Measurements from ENCODE around the gene ASB11.
"Not testable (repeated sequence)": the region's sequence is repeated elsewhere in the genome, so short reads cannot be mapped to it uniquely, and the experiment has no call there.

ASB11 gene

GRCh38 chrX:15315509-15315908 lies at the start of gene ASB11:
Gene ASB11 (minus strand): TSS chrX:15315640. CDS start chrX:15315605, 35 bp downstream.
- DNase-seq, result no peak

- DNase-seq, result no peak
Observed at GRCh38 chrX:15359701-15360100, 44.3 kb upstream of the ASB11 start.

- DNase-seq, result no peak
Observed at GRCh38 chrX:15358533-15358932, 43.1 kb upstream of the ASB11 start.

DNA sequence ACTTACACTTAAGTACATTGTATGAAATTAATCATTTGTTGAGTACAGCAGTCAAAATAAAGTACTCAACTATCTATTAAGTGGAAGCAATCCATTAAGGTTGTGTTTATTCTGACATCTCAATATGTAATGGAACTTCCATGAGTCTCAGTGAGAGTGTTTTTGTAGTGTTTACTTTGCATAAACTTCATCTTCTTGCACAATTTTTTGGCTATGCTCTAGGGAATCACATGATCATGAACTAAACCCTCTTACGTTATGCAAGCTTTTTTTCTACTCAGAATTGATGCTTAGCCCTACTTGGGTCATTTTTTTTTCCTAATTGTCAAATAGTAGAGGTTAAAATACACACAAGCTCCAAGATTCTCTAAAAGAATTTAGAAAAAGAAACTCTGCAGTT lies 41.0 kb upstream of the ASB11 start:
- DNase-seq, result no peak

- no peak for DNase-seq
Observed at GRCh38 chrX:15350329-15350996, 35.0 kb upstream of the ASB11 start.

DNA sequence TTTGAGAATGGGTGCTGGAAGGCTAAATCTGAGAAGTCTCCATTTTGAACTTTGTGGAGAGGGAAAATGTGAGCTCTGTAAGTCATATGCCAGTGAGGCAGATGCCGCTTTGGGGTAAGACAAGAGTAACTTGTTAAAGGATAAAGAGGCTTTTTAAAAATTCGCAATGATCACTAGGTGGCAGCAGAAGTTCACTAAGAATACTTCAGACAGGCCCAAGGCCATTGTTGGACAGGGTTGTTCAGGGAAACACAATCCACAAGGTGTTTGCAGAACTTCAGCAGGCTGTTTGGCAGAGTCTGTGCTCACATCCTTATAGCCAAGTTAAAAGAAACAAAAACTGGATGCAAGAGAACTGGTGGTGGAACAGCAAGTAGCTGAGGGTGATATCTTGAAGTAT lies 33.6 kb upstream of the ASB11 start:
- DNase-seq, result no peak

- no peak for DNase-seq
Observed at GRCh38 chrX:15345976-15346375, 30.5 kb upstream of the ASB11 start.

- no peak for DNase-seq
Observed at GRCh38 chrX:15344106-15344505, 28.7 kb upstream of the ASB11 start.

DNA sequence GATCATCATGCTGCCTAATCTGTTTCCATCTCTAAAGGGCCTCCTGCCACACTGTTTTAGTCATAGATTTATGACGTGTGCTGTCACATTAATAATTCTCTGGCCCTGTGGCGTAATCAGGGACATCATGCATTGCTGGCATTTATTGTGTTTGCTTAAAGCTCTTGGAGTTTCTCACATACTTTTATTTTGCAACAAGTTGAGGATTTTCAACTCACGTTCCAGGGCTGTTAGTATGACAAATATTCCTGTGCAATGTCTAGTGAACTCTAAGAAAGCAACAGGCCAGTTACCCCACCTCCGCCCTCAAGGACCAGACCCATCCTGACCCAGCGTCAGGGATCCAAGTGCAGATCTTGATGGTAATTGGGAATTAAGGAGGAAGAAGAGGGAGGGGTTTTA lies 27.6 kb upstream of the ASB11 start:
- DNase-seq, result no peak

GRCh38 chrX:15340867-15341266 lies 25.4 kb upstream of the ASB11 start:
- DNase-seq, result no peak

GRCh38 chrX:15336023-15336413 lies 20.6 kb upstream of the ASB11 start:
- peak; percentile 41 for DNase-seq

DNA sequence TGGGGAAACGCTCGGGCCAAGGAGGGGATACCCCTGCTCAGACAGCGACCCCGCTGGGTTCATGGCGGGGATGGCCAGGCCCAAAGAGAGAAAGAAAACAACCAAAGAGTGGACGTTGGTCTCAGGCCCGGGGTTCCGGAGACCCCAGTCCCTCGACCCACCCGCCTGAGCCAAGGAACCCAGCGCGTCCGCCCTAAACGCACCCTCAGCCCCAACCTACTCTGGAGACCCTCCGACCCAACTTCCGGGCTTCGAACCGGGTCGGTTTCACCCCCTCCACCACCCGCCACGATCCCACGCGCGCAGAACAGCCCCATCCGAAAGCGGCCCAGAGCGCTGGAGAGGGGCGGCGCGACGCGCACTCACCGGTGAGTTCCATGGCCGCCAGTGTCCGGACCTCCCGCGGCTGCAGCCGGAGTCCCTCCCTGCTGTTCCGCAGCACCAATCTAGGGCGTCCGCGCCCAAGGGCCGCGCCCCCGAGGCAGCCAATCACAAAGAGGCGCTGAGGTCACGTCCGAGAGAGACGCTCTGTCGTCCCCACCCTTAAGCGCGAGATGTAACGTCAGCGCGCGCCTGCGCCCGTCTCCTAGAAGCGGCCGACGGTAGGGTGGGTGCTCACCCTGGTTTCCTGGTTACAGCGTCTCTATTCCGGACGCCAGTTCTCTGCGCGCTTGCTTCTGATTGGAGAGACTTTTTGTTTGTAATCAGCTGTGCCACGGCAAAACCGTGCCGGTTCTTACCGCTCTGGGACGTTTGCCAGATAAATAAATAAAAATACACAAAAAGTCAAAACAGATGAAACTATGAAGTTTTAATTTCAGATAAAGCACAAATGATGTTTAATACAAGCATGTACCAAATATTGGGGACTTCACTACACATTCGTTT lies 19.9 kb upstream of the ASB11 start, which contains the start of gene PIGA:
TSS of gene PIGA (minus strand) at position 389 of the 888 bp plus-strand sequence. CDS start 3,593 bp downstream, outside the sequence.
- peak; percentile 88 for DNase-seq

DNA sequence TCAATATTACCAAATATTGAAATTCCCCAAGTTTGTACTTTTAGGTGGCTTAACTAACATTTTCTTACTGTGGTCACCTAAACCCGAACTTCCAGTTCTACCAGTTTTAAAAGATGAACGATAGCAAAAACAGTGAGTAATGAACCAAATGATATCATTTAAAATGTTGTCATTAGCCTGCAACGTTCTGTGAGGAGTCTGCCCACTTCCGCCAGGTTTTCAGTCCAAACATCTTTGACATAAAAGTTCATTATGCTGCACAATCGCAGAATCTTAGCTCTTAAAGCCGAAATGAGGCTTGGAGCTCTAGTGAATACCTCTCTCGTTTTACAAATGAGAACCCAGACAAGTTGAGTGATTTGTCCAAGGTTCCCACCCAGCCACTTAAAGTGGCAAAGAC lies 19.1 kb upstream of the ASB11 start:
- DNase-seq, result peak; percentile 22

DNA sequence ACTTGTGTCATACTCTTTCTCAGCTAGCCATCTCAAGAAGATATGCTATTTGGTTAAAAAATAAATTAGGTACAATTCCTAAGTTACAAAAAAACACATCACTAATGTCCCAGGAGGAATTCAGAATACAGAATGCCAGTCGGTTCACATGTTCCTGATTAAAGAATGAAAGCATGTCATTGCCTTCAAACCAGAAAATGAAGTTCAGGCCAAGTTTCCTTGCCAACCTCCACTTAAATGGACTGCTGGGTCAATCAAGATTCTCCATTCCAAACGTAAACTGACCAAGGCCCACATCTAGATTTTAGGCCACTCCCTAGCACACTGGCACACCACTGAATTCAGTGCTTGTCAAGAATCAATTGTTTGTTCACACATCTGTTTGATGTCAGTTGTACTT lies 13.4 kb upstream of the ASB11 start:
- no peak for DNase-seq

DNA sequence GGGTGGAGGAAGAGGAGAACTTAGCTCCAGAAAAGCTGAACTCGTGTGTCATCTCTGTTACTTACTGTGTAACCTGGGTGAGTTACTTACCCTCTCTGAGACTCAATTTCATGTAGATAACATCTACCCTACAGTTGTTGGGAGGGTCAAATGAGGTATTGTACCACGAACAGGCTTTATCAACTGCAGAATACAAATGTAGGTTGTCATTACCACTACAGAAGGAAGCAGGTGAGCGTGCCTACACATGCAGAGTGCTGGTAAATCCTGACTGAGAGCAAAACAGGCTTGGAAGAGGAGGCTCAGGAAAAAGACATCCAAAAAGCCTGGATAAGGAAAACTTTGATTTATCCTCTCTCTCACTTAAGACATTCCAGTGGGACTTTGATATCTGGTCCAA lies 12.7 kb upstream of the ASB11 start:
- no peak for DNase-seq

GRCh38 chrX:15322472-15322871 lies 7.0 kb upstream of the ASB11 start:
- DNase-seq, result no peak

GRCh38 chrX:15322072-15322471 lies 6.6 kb upstream of the ASB11 start:
- no peak for DNase-seq

DNA sequence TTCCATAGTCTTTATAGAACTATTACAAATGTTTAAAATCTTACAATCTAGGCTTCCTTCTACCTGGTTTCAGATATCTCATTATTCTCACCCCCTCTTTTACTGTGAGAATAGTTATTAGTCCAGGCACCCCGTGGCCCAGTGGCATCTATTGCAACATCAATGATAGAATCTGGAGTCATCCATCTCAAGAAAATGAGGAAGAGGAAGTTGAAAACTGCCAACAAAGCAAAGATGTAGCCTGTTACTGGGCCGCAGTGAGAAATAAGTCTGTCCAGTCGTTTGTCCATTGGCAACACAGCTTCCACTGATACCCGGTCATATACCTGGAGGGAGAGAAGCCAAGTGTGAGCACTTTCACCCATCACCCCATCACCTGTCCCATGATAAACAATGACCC lies 6.0 kb upstream of the ASB11 start:
- no peak for DNase-seq

DNA sequence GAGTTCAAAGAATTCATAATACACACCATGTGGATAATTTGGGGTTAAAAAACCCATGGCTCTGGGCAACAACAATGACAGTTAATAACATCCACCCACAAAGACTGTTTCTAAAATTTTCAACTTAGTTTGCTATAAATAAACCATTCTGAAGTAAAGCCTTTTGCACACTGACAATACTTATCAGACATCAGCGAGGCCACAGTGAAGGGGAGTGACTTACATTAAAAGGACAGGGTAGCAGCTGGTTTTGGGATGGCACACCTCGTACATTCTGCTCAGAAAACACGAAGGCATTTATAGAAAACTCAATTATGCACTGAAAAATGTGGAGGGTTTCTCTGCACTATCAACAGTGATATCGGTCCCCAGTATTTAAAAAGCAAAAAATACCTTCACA lies 4.9 kb upstream of the ASB11 start:
- no peak for DNase-seq

GRCh38 chrX:15319075-15319474 lies 3.6 kb upstream of the ASB11 start:
- no peak for DNase-seq

GRCh38 chrX:15314472-15314871 lies 968 bp downstream of the ASB11 start:
- no peak for DNase-seq

DNA sequence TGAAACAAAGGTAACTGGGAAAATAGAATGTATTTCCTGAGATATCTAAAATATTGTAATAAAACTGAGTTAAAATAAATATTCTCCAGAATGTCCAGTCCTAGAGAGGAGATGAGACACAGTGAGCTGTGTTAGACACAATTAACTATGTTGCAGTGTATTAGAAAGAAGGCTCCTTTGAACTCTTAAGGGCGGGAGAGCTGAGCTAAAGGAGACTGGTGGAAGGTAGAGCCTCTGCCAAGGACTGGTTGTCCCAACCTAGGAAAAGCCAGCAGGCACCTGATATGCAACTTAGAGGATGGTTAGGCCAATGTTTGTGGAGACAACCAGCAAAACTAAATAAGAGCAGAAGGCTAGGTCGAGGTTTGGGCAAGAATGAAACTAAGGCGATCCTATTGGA lies 4.3 kb downstream of the ASB11 start:
- no peak for DNase-seq

DNA sequence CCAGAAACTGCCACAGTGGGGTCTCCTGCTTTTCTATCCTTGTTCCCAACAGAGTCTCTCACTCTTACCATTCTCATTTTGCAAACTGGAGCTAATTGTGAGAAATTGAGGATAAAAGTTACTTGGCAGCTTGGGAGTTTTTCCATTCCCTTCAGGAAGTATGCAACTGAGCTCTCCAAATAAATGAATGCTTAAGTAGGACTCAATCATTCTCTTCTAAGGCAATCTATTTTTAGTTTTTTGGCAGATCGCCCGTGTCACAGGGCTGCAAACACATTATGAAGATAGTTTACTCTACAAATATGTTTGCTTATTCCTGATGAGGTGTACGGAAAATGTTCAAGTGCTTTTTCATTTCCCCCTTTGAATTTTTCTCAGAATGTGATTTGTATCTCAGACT lies 5.3 kb downstream of the ASB11 start:
- DNase-seq, result no peak

DNA sequence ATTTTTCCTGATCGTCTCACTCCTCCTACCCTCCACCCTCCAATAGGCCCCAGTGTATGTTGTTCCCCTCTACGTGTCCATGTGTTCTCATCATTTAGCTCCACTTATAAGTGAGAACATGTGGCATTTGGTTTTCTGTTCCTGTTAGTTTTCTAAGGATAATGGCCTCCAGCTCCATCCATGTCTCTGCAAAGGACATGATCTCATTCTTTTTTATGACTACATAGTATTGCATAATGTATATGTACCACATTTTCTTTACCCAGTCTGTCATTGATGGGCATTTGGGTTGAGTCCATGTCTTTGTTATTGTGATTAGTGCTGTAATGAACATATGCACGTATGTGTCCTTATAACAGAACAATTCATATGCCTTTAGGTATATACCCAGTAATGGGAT lies 9.5 kb downstream of the ASB11 start:
- not testable (repeated sequence) for DNase-seq
